GM19455 (cell line): Measurements from ENCODE around the gene FGB.

ENCODE experiments used
- ATAC-seq: cut with Tn5 transposase; IDR thresholded peaks from one replicate; pipeline ENCODE4 v1.9.1; 2021; ENCODE audit not compliant: unreplicated experiment

FGB gene

GRCh38 chr4:154562697-154563254 is at the start of gene FGB:
TSS of gene FGB (plus strand) at chr4:154563011. CDS start at chr4:154563019, 8 bp downstream.
- ATAC-seq, result no peak

- no peak for ATAC-seq
These were observed 46.3 kb upstream of the FGB start for GRCh38 chr4:154516318-154517029.

DNA sequence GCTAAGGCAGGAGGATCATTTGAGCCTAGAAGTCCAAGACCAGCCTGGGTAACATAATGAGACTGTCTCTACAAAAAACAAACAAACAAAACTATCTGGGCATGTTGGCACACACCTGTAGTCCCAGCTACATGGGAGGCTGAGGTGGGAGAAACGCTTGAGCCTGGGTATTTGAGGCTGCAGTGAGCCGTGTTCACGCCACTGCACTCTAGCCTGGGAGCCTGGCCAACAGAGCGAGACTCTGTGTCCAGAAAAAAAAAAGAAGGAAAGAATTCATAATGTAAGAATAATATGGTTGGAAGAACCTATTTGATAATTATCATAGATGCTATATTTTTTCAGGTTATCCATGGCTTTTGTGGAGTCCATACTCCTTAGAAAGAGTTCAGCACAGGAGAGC is 45.2 kb upstream of the FGB start:
- no peak for ATAC-seq

DNA sequence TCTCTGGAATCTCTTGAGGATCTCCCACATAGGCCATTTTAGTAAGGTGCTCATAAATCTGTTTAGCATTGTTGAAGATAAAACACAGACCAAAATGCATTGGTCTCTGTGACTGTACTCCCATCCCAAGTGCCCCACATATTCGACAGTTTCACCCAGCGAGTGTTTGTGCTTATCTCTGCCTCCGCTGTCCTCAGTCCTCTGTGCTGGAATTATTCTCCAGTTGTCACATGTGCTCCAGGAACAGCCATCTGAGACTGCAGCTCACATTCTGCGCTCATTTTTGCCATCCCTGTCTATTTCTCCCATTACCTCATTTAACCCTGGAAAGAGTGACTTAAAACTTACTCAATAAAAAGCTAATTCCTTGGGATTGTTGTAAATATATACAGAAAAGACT is 43.6 kb upstream of the FGB start:
- ATAC-seq, result no peak

- ATAC-seq, result no peak
These were observed 41.2 kb upstream of the FGB start for GRCh38 chr4:154521607-154522006.

- ATAC-seq, result no peak
These were observed 36.7 kb upstream of the FGB start for GRCh38 chr4:154526151-154526550.

DNA sequence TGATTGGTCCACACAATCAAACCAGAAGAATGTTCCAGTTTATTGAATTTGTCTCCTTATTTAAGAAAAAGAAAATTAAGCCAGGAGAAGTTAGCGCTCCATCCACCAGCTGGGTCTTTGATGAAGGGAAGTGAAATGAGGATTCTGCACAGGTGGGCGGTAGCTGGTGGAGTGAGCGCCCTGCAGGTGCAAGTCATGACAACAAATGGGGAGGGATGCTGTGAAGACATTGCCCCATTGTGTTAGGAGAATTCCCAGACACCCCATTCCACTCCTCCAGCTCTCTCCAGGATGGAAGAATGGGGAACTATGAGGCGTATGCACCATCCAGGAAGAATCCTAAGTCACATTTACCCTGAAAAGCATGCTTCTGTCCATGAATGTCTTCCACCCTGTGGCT is 35.5 kb upstream of the FGB start:
- no peak for ATAC-seq

- ATAC-seq, result no peak
These were observed 33.9 kb upstream of the FGB start for GRCh38 chr4:154528869-154529268.

DNA sequence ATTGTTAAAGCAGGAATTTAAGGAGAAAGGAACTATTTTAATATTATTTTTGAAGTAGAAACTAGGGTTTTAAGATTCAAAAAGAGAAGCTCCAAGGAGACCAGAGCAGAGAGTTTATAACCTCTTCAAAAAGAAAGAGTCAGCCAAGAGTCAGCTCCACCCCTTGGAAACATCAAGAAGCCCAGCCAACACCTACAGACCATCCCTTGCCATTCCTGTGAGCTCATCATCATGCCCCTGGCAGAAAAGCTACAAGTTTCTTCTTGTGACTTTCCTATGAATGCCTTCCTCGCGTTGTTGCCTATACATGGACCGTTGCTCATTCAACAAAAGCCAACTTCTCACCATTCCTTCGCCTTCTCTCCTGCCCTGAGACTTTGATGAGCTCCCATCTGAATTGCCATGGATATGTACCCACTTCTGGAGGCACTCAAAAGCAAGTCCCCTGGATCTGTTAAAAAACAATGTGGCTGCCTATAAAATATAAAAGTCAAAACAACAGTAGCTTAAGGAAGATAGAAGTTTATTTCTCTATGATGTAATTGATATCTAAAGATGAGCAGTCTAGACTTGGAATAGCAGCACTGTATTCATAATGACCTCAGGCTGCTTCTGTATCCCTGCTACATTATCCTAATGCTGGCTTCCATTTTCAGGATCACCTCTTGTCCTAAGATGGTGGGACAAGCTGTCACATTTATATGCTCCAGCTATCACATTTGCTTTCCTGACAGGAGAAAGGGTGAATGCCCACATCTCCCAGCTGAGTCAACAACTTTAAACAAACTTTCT is 32.9 kb upstream of the FGB start:
- no peak for ATAC-seq

- no peak for ATAC-seq
These were observed 28.5 kb upstream of the FGB start for GRCh38 chr4:154534296-154534695.

GRCh38 chr4:154542271-154542879 is 20.4 kb upstream of the FGB start:
- no peak for ATAC-seq

DNA sequence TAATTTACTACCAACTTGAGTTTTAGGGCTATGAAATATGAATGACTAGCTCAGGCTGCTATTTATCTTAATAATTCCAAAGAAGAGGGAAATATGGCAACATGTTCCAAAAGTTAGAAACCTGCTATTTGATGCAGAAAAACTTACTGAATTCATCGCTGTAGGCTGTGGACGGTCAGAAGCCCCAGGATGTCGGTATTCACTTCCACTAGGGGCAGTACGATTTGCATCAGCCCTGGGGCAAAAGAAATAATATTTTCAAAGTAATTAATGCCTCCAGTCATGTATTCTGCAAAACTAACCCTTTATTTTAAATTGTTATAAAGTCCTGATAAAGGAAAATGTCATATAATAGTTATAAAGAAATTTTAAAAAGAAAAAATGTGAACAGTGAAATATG is 17.1 kb upstream of the FGB start:
- ATAC-seq, result no peak

DNA sequence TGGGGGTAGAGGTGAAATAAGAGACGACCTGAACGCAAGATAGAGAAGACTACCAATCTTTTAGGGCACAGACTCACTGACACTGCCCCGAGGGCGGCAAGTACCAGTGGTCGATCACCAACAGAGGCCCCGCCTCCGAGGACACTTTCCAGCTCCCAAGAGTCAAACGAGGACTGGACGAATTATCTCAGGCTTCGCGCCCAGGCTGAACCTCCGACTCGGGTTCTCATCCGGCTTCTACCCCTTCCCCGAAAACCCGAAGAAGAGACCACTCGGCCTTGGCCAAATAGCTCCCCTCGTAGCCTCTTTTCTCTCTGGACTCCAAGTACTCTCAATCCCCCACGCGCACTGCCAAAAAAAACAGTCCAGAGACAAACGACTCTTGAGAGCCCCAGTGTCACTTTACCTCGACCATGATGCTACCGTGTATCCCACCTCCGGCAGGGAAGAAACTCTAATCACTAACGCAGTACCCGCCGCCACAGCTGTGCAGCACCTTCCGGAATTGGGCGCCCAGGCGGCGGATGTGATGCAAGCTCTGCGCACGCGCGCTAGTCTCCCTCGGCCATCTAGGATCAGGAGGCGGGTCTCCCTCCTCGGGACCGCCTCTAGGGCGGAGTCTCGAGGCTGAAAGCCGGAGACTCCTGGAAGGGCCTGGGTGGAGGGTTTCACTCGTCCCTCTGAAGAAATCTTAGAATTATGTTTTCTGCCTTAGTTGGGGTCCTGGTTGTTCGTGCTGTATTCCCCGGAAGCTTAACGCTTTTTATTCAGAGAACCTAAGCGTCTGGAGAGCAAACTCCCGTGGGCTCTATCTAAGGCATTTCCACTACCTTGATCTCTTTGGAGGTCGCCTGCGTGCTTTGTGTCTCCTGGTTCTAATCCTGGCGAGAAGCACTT is 12.7 kb upstream of the FGB start, which contains the start of gene PLRG1:
TSS of gene PLRG1 (minus strand) at position 507 of the 897 bp plus-strand sequence. CDS start at position 415, 92 bp downstream.
- ATAC-seq, result peak; percentile 95

DNA sequence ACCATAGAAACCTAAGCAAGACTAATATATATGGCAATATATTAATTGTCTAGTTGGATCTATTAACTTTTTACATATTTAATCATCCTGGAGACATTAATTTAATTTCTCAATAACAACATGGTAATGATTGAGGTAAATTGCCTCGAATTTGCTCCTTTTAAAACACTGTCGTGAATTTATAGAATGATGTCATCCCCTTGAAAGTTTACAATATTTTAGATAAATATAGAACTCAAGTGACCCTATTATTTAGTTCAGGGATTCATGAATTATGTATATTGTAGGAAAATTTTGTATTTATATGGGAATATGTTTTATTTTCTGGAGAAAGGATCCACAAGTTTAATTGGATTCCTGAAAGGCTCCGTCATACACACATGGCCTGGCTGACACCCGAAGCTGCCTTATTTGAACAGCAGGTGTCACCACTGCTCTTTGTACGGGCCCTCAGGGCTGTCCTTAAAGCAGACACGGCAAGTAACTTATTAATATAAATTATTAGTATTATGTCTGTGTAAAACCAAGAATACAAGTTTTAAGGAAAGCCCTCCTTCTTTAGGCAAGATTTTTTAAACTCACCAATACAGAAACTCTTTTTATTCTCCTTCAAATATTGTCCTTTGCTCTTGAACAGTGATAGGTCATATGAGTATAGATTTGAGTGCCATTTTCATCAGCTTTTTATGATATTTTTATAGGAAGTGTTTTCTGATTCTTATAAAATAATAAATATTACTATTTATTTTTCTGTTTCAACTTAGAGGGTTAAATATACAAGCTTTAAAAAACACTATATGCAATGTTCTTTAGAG is 10.7 kb upstream of the FGB start:
- peak; percentile 51 for ATAC-seq

DNA sequence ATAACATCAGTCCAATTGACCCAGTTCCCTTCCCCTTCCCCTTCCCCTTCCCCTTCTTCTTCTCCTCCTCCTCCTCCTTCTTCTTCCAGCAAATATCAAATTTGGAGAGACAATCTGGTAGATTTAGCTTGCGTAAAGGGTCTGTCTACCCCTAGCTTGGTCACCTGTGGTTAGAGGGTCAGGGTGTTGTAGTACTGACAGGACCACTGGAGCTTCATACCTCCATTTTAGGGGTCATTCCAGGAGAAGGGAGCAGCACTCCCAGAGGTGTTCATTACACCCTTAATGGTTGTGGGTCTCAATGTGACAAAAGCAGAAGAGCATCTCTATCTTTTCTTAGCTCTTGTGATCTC is 3.7 kb upstream of the FGB start:
- peak; percentile 13 for ATAC-seq

DNA sequence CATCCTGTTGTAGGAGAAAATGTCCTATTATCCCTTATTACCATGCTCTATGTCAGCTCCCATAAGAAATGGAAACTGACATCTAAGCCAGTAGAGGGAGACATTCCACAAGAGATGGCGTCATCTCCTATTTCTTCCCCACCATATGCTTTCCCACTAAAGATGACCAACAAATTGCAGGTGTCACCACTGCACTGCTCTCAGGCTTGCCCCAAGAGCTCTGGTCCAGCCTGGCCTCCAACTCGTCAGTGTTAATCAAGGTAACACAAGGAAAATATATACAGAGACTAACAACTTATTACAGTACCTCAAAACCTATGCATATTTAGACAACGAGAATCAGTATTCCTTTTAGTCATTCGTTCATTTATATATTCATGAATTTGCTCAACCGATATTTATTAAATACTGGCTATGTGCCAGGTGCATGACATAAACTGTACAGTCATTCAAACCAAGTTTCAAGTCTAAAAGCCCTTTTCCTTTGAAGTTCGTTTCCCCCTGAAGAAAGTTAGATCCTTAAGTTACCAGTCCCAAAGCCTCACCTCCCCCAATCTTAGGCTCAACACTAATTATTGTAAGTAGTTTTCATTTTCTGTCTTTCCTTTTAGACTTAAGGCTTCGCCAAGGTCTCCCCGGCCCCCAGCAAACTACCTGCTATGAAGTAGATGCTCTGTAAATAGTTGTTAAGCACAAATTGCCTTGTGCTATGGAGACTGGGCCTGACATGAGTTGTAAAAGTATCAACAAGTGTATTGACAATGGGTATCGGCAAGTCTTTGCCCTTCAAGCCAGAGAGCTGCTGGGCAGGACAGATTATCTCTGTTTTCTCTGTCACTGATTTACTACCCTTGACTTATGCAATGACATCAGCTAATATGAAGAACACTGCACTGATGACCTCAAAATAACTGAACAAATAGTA is 3.1 kb upstream of the FGB start:
- ATAC-seq, result peak; percentile 85

- ATAC-seq, result no peak
These were observed 2.4 kb upstream of the FGB start for GRCh38 chr4:154560419-154560801.

DNA sequence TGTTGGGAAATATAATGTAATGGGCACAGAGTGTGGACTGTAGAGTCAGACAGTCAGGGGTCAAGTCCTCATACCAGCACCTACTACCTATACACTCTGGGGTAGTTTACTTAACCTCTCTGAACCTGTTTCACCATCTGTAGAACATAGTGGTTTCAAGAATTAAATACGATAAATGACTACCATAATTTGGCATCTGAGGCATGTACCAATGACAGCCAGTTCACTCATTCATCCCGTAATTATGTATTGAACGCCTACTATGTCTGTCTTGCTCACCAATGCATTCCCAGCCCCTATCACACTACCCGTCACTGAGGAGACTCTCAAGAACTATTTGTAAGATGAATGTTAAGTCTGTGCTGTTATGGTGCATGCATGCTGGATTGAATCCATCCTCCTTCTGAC is 2.0 kb upstream of the FGB start:
- ATAC-seq, result no peak

DNA sequence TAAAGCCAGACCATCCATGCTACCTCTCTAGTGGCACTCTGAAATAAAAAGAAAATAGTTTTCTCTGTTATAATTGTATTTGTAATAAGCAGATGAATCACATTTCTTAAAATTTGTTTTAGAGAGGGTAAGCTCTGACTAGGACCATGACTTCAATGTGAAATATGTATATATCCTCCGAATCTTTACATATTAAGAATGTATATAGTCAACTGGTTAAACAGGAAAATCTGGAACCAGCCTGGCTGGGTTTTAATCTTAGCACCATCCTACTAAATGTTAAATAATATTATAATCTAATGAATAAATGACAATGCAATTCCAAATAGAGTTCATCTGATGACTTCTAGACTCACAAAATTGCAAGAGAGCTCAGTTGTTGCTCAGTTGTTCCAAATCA is 1.5 kb downstream of the FGB start:
- no peak for ATAC-seq
